Esophagus muscularis mucosa (tissue), 3 donors: Measurements from ENCODE around the gene CD96.

Experiments
- POLR2A ChIP-seq: fragments of 450-650 bp; IDR thresholded peaks from one replicate; pipeline ENCODE4 v1.6.1; 2017; ENCODE audit warnings: antibody characterized with exemption, moderate library complexity, mild to moderate bottlenecking, low read depth
- POLR2AphosphoS5 ChIP-seq, 2 donors: sonication (generic); formaldehyde crosslinking; IDR thresholded peaks; one replicate each; pipeline ENCODE4 v1.6.1; 2017; ENCODE audit warnings: antibody characterized with exemption in 2 of 2
- TF ChIP-seq, protein P1 (sequence below), 3 experiments: fragments of 200-600 bp in 2 of 3; fragments of 450-650 bp in 1 of 3; sonication (generic) in 2 of 3; IDR thresholded peaks; one replicate each; pipeline ENCODE4 v1.5.1; 2017 to 2019; ENCODE audit warnings: antibody characterized with exemption in 3 of 3, mild to moderate bottlenecking in 2 of 3, moderate library complexity in 1 of 3

DNA sequence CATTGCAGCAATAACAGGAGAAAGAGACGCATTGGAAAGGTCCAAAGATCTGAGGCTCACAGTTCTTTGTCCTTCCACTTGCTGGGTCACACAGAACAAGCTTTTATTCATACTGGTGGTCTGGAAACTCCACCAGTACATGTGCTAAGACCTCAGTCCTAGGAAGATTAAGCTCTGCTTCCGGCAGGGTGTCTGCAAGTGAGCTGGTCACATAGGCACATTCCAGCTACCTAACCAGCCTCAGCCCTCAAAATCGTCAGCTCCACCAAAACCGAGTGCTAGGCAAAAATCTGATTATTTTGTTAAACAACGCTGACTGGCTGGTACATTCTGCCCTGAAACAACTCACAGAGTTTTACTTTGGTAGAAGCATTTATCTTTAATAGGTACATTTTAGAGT is 50.9 kb downstream of the CD96 start:
- TF ChIP-seq, protein P1, sequence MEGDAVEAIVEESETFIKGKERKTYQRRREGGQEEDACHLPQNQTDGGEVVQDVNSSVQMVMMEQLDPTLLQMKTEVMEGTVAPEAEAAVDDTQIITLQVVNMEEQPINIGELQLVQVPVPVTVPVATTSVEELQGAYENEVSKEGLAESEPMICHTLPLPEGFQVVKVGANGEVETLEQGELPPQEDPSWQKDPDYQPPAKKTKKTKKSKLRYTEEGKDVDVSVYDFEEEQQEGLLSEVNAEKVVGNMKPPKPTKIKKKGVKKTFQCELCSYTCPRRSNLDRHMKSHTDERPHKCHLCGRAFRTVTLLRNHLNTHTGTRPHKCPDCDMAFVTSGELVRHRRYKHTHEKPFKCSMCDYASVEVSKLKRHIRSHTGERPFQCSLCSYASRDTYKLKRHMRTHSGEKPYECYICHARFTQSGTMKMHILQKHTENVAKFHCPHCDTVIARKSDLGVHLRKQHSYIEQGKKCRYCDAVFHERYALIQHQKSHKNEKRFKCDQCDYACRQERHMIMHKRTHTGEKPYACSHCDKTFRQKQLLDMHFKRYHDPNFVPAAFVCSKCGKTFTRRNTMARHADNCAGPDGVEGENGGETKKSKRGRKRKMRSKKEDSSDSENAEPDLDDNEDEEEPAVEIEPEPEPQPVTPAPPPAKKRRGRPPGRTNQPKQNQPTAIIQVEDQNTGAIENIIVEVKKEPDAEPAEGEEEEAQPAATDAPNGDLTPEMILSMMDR (IDR thresholded peaks at IDR 0.05), result no peak
- TF ChIP-seq POLR2A, result no peak
- no peak for TF ChIP-seq POLR2AphosphoS5 (IDR thresholded peaks at IDR 0.05)
